ENCODE data around the gene GRK6. TPM values are rescaled to one million over a fixed set of nuclear protein-coding genes. Genes with fewer than 3 reads are reported as not detected.

GRK6 gene
- total and polyA plus RNA-seq, 2 of the 4 experiments (the other 2 are of a cell fraction): 25.3 to 30.1 TPM

GRCh38 chr5:177425196-177425800, 1.2 kb upstream of the GRK6 start:
- BruUV-seq (replicated peaks): no TSS peak

More at GRCh38 chr5:177425196-177425800, 1.2 kb upstream of the GRK6 start:
- peak overlapping the region; percentile 70 for H2BK5ac ChIP-seq (ENCODE audit: low read depth, low read length, poor library complexity, severe bottlenecking)
- dilution Hi-C loops (cut with HindIII; ENCODE audit: low sequenced_read_pairs, unreplicated experiment) (no loop called here), intact Hi-C loops (cut with micrococcal nuclease) (no loop called here), in situ Hi-C loops (cut with MboI; ENCODE audit: low sequenced_read_pairs) (no loop called here)
- H4K20me1 ChIP-seq (ENCODE audit: insufficient read depth, low read length): peaks cover 21% of the 10 kb centered on the region
- DNase-seq (no peak), ATAC-seq (ENCODE audit: low read depth) (no peak)
- peak overlapping the region; percentile 96 for H4K91ac ChIP-seq (ENCODE audit: insufficient read depth, low read depth, low read length)
- H3K14ac ChIP-seq (replicated peaks; ENCODE audit: low read depth, low read length): peak overlapping the region; percentile 94
- peaks cover 15% of the 10 kb centered on the region for H3K9me1 ChIP-seq (ENCODE audit: insufficient read depth, low read length)
- peak overlapping the region; percentile 83 for H3K23ac ChIP-seq (ENCODE audit: low read depth, low read length)
- H2AK9ac ChIP-seq (replicated peaks; ENCODE audit: low read depth, low read length, poor library complexity): peak overlapping the region; percentile 95
- peak overlapping the region; percentile 90 for H2BK120ac ChIP-seq (ENCODE audit: low read depth, low read length)
- peak overlapping the region; percentile 97 for H2BK15ac ChIP-seq (ENCODE audit: low read depth, low read length)
- peak overlapping the region; percentile 73 for H3K4me2 ChIP-seq (ENCODE audit: low read depth, low read length)
- ChIA-PET CTCF (interaction anchor here (3.1 kb wide), 1 partner anchor 22 kb away, joined by 13 read pairs; no protein-coding TSS in a partner anchor), POLR2A (ENCODE audit: unreplicated experiment) (interaction anchor here (0.7 kb wide), 1 partner anchor 35 kb away, joined by 3 read pairs; no protein-coding TSS in a partner anchor)
- peak overlapping the region; percentile 95 to 98 for H4K8ac ChIP-seq (ENCODE audit: low read depth in 2 of 2, low read length in 2 of 2)
- peak overlapping the region; percentile 97 for H2AFZ ChIP-seq (replicated peaks; ENCODE audit: low read length, poor library complexity)
- H3K79me1 ChIP-seq (ENCODE audit: low read depth in 1 of 2, low read length in 2 of 2): peaks cover 13 to 40% of the 10 kb centered on the region in 2 experiments
- peaks cover 13% of the 10 kb centered on the region for H3K4me1 ChIP-seq (ENCODE audit: control insufficient read depth, insufficient read depth, low read length)
- peak overlapping the region; percentile 77 for H3K56ac ChIP-seq (ENCODE audit: extremely low read depth, insufficient read depth, low read length)
- H3K9me3 ChIP-seq (ENCODE audit: control insufficient read depth, insufficient read depth, low read length): no peaks in the 10 kb centered on the region
- H3K27me3 ChIP-seq (ENCODE audit: control insufficient read depth, insufficient read depth, low read length): no peaks in the 10 kb centered on the region
- peak overlapping the region; percentile 97 for H3K4ac ChIP-seq (ENCODE audit: low read depth, low read length)
- TF ChIP-seq FOS (IDR thresholded peaks at IDR 0.05; ENCODE audit: low read depth, low read length): no peak
- TF ChIP-seq POLR2A (IDR thresholded peaks at IDR 0.05; ENCODE audit: low read depth, low read length): no peak
- no peak for TF ChIP-seq RAD21 (IDR thresholded peaks at IDR 0.05; ENCODE audit: low read length)
- no peak for TF ChIP-seq MAZ (IDR thresholded peaks at IDR 0.05; ENCODE audit: borderline replicate concordance, low read depth, low read length)
- TF ChIP-seq CHD1 (IDR thresholded peaks at IDR 0.05; ENCODE audit: low read depth, low read length): no peak
- TF ChIP-seq USF2 (IDR thresholded peaks at IDR 0.05; ENCODE audit: low read depth, low read length): no peak
- no peak for TF ChIP-seq ELK1 (IDR thresholded peaks at IDR 0.05; ENCODE audit: borderline replicate concordance, low read depth, low read length)
- TF ChIP-seq SMC3 (IDR thresholded peaks at IDR 0.05; ENCODE audit: low read depth, low read length): no peak
- no peak for TF ChIP-seq NFE2L2 (IDR thresholded peaks at IDR 0.05; ENCODE audit: low read depth, low read length)
- no peak for TF ChIP-seq BHLHE40 (IDR thresholded peaks at IDR 0.05; ENCODE audit: low read depth, low read length)
- TF ChIP-seq CEBPB (IDR thresholded peaks at IDR 0.05; ENCODE audit: low read depth, low read length): no peak
- no peak for TF ChIP-seq MAFK (IDR thresholded peaks at IDR 0.05; ENCODE audit: low read depth, low read length)
- no peak for TF ChIP-seq MXI1 (IDR thresholded peaks at IDR 0.05; ENCODE audit: borderline replicate concordance, low read depth, low read length)
- no peak for TF ChIP-seq RCOR1 (IDR thresholded peaks at IDR 0.05; ENCODE audit: insufficient replicate concordance, low read length)
- H3K27ac ChIP-seq (ENCODE audit: insufficient read depth, low read length): peak overlapping the region; percentile 85
- peak overlapping the region; percentile 84 for H2BK20ac ChIP-seq (ENCODE audit: low read depth, low read length)
- WGBS, 2 experiments (ENCODE audit: extremely low coverage in 2 of 2, insufficient read length in 1 of 2): 79% methylated on average over 5 of the region's 13 CpGs; no CpG with 5 or more reads in 1 of the 2 experiments
- no peaks in the 10 kb centered on the region for H3K36me3 ChIP-seq (ENCODE audit: control insufficient read depth, insufficient read depth, low read length)
- H3K4me3 ChIP-seq (ENCODE audit: insufficient read depth, low read depth, low read length): peak overlapping the region; percentile 47
- H4K5ac ChIP-seq (ENCODE audit: low read depth, low read length): peak overlapping the region; percentile 94
- H2AK5ac ChIP-seq (ENCODE audit: low read depth, low read length): peak overlapping the region; percentile 93
- H3K9ac ChIP-seq (ENCODE audit: low read depth, low read length): peak overlapping the region; percentile 30
- H3K18ac ChIP-seq (ENCODE audit: low read depth, low read length): peak overlapping the region; percentile 75
